ENCODE results near the gene L1TD1. TPM values are rescaled to one million over a fixed set of nuclear protein-coding genes. Genes with fewer than 3 reads are reported as not detected.

The L1TD1 gene
- total and polyA plus RNA-seq, 2 of the 13 experiments (the other 11 are each of a cell fraction or from before 2014, with no cell fraction given), result not detected

GRCh38 chr1:62237950-62238374, 43.3 kb downstream of the L1TD1 start (continued):
- TF ChIP-seq ZNF589 (CRISPR knock-in tag; conservative IDR thresholded peaks at IDR 0.05) (no peak), ZNF776 (CRISPR knock-in tag; IDR thresholded peaks at IDR 0.05) (no peak), NFATC3 (CRISPR knock-in tag; IDR thresholded peaks at IDR 0.05) (no peak), NR2F1 (CRISPR knock-in tag; IDR thresholded peaks at IDR 0.05) (peak; percentile 87 to 97), ZNF569 (CRISPR knock-in tag; IDR thresholded peaks at IDR 0.05; ENCODE audit: borderline replicate concordance) (no peak), GFI1 (CRISPR knock-in tag; IDR thresholded peaks at IDR 0.05; ENCODE audit: borderline replicate concordance) (peak; percentile 85; the same call in 1 of the 2 replicates), SYNCRIP (IDR thresholded peaks at IDR 0.05; ENCODE audit: insufficient read depth, low read depth, low read length) (no peak), ZNF777 (CRISPR knock-in tag; IDR thresholded peaks at IDR 0.05) (no peak), ZSCAN29 (CRISPR knock-in tag; conservative IDR thresholded peaks at IDR 0.05) (peak; percentile 82; the same call in 1 of the 2 replicates), ZBTB44 (CRISPR knock-in tag; IDR thresholded peaks at IDR 0.05) (no peak), ZSCAN20 (CRISPR knock-in tag; IDR thresholded peaks at IDR 0.05; ENCODE audit: borderline replicate concordance) (no peak), BORCS8-MEF2B (CRISPR knock-in tag; IDR thresholded peaks at IDR 0.05) (no peak), ZNF644 (CRISPR knock-in tag; IDR thresholded peaks at IDR 0.05; ENCODE audit: low read depth) (no peak), ARID2 (CRISPR knock-in tag; IDR thresholded peaks at IDR 0.05; ENCODE audit: borderline replicate concordance) (no peak; the same call in 1 of the 2 replicates), ZNF607 (CRISPR knock-in tag; IDR thresholded peaks at IDR 0.05; ENCODE audit: borderline replicate concordance) (no peak), PAWR (CRISPR knock-in tag; IDR thresholded peaks at IDR 0.05; ENCODE audit: borderline replicate concordance) (no peak), ZNF24 (IDR thresholded peaks at IDR 0.05) (no peak), SALL2 (CRISPR knock-in tag; IDR thresholded peaks at IDR 0.05) (no peak), ZBTB37 (CRISPR knock-in tag; IDR thresholded peaks at IDR 0.05) (no peak), NFKB2 (CRISPR knock-in tag; IDR thresholded peaks at IDR 0.05; ENCODE audit: borderline replicate concordance) (no peak), ARHGAP35 (CRISPR knock-in tag; IDR thresholded peaks at IDR 0.05; ENCODE audit: borderline replicate concordance) (no peak), RBM39 (IDR thresholded peaks at IDR 0.05; ENCODE audit: low read depth, low read length, poor library complexity, severe bottlenecking) (no peak), ZNF775 (CRISPR knock-in tag; IDR thresholded peaks at IDR 0.05; ENCODE audit: borderline replicate concordance) (no peak; the same call in 1 of the 2 replicates), ZNF674 (CRISPR knock-in tag; IDR thresholded peaks at IDR 0.05; ENCODE audit: low read depth) (no peak), ZFP36L1 (CRISPR knock-in tag; IDR thresholded peaks at IDR 0.05) (no peak)
- TF ChIP-seq, protein P1, sequence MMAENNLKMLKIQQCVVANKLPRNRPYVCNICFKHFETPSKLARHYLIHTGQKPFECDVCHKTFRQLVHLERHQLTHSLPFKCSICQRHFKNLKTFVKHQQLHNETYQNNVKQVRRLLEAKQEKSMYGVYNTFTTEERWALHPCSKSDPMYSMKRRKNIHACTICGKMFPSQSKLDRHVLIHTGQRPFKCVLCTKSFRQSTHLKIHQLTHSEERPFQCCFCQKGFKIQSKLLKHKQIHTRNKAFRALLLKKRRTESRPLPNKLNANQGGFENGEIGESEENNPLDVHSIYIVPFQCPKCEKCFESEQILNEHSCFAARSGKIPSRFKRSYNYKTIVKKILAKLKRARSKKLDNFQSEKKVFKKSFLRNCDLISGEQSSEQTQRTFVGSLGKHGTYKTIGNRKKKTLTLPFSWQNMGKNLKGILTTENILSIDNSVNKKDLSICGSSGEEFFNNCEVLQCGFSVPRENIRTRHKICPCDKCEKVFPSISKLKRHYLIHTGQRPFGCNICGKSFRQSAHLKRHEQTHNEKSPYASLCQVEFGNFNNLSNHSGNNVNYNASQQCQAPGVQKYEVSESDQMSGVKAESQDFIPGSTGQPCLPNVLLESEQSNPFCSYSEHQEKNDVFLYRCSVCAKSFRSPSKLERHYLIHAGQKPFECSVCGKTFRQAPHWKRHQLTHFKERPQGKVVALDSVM (CRISPR knock-in tag; IDR thresholded peaks at IDR 0.05), result no peak
